OCI-LY7 (cell line): Measurements from ENCODE around the gene RASAL2. TPM values are rescaled to one million over a fixed set of nuclear protein-coding genes. Genes with fewer than 3 reads are reported as not detected.

Experiments
- BruUV-seq: library from RNA; stranded (reverse); fragments of 400-500 nt; replicated peaks from 2 replicates; lab custom pipeline; 2021; lab: Mats Ljungman, UMichigan
- CTCF ChIA-PET: fragments of 300-600 bp; sonication (Branson Sonifier 250); formaldehyde crosslinking; loops from one replicate; lab custom pipeline; 2022; ENCODE audit warnings: antibody characterized with exemption; ENCODE audit not compliant: unreplicated experiment; lab: Charles Lee
- POLR2A ChIA-PET: fragments of 300-600 bp; sonication (Branson Sonifier 250); formaldehyde crosslinking; loops from one replicate; lab custom pipeline; 2022; ENCODE audit warnings: antibody characterized with exemption; lab: Charles Lee
- DNase-seq: peaks from one replicate; pipeline ENCODE4 v3.0.0-alpha.2; 2015; ENCODE audit warnings: low spot score
- H2AFZ ChIP-seq: fragments of 200-600 bp; sonication (generic), shearing (Covaris generic); 2 replicates; pipeline ENCODE4 v1.6.1; 2014; ENCODE audit warnings: mild to moderate bottlenecking, antibody characterized with exemption, low read length, moderate library complexity
- H3K27ac ChIP-seq: fragments of 200-600 bp; sonication (generic); 2 replicates; pipeline ENCODE4 v1.5.1; 2014; ENCODE audit warnings: mixed run types, low read depth, mild to moderate bottlenecking, moderate library complexity, low read length, inconsistent platforms; ENCODE audit not compliant: poor library complexity, severe bottlenecking
- H3K36me3 ChIP-seq: fragments of 200-600 bp; sonication (generic); 2 replicates; pipeline ENCODE4 v1.6.1; 2014; ENCODE audit warnings: mild to moderate bottlenecking, antibody characterized with exemption, low read length, moderate library complexity, mixed read lengths; ENCODE audit not compliant: insufficient read depth
- H3K4me1 ChIP-seq: fragments of 200-600 bp; sonication (generic); 2 replicates; pipeline ENCODE4 v1.5.1; 2014; ENCODE audit warnings: mild to moderate bottlenecking, low read length; ENCODE audit not compliant: insufficient read depth, poor library complexity, severe bottlenecking
- H3K4me2 ChIP-seq: fragments of 200-600 bp; sonication (generic); 2 replicates; pipeline ENCODE4 v1.6.1; 2014; ENCODE audit warnings: mild to moderate bottlenecking, low read length
- H3K4me3 ChIP-seq: fragments of 200-600 bp; sonication (generic); 2 replicates; pipeline ENCODE4 v1.5.1; 2014; ENCODE audit warnings: mild to moderate bottlenecking, low read depth, low read length; ENCODE audit not compliant: poor library complexity, severe bottlenecking
- H3K79me2 ChIP-seq: fragments of 200-600 bp; sonication (generic); 2 replicates; pipeline ENCODE4 v1.6.1; 2016; ENCODE audit warnings: low read depth, mild to moderate bottlenecking, low read length, moderate library complexity, mixed read lengths; ENCODE audit not compliant: insufficient read depth
- H3K9me2 ChIP-seq: fragments of 200-600 bp; sonication (generic); 2 replicates; pipeline ENCODE4 v1.6.1; 2016; ENCODE audit warnings: mild to moderate bottlenecking, low read length, mixed read lengths; ENCODE audit not compliant: insufficient read depth
- H3K9me3 ChIP-seq: fragments of 200-600 bp; sonication (generic); 2 replicates; pipeline ENCODE4 v1.6.1; 2014; ENCODE audit warnings: mild to moderate bottlenecking, mixed run types, low read length, mixed read lengths
- H4K20me1 ChIP-seq: fragments of 200-600 bp; sonication (generic); 2 replicates; pipeline ENCODE4 v1.6.1; 2014; ENCODE audit warnings: mild to moderate bottlenecking, antibody characterized with exemption, low read length, moderate library complexity, mixed read lengths; ENCODE audit not compliant: insufficient read depth
- CTCF ChIP-seq: fragments of 200-600 bp; sonication (generic); conservative IDR thresholded peaks from 2 replicates; pipeline ENCODE4 v1.5.1; 2014; ENCODE audit warnings: mild to moderate bottlenecking, antibody characterized with exemption, low read length, moderate library complexity, mixed read lengths
- EZH2phosphoT487 ChIP-seq: fragments of 200-600 bp; sonication (generic); IDR thresholded peaks from 2 replicates; pipeline ENCODE4 v1.6.1; 2018; ENCODE audit warnings: low read depth, borderline replicate concordance, mild to moderate bottlenecking, mixed run types, antibody characterized with exemption, low read length, moderate library complexity, mixed read lengths
- intact Hi-C: fragments of 100-400 bp; cut with micrococcal nuclease; formaldehyde crosslinking; loops from one replicate; pipeline ENCODE4 v1.10.0; 2022; ENCODE audit not compliant: unreplicated experiment
- total RNA-seq, 2 experiments: library from RNA; depleted of rRNA in 1 of 2; stranded (reverse); fragments of >200 nt in 1 of 2; shearing (Covaris generic) in 1 of 2; gene quantifications; 2 replicates each; pipeline ENCODE4 v1.2.3, GENCODE V29; 2014 to 2022

The RASAL2 gene
- total RNA-seq, 2 experiments from 2014 or later: 0.09 to 0.27 TPM

DNA sequence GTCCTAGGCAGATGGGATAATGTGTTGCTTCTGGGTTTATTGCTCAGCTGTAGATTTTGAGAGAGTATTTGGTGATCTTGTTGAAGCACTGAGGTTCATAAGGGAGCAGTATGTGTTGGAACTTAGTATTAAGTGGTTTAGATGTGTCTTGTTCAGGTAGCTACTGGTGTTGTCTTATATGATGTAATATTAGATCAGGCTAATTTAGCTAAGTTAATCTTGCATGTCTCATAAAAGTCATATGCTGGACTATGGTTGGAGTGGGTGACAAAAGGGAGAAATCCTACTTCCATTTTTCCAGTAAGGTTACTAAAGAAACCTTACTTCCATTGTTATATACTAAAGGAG lies 206.4 kb downstream of the RASAL2 start:
- no peaks in the 10 kb centered on the region for H3K4me1 ChIP-seq
- no peaks in the 10 kb centered on the region for H3K79me2 ChIP-seq
- no TSS peak for BruUV-seq
- no peak overlapping the region for H3K27ac ChIP-seq
- CTCF ChIA-PET: interaction anchor here (1.4 kb wide), 2 partner anchors 11 to 201 kb away, joined by 4 to 6 read pairs; no protein-coding TSS in a partner anchor
- no peak for DNase-seq
- intact Hi-C loops: loop anchor here (10.0 kb wide), 1 partner anchor 704 kb away; no protein-coding TSS in a partner anchor
- H3K9me3 ChIP-seq: no peaks in the 10 kb centered on the region
- H4K20me1 ChIP-seq: no peaks in the 10 kb centered on the region
- H3K4me3 ChIP-seq: no peak overlapping the region
- no peaks in the 10 kb centered on the region for H3K9me2 ChIP-seq
- H3K4me2 ChIP-seq: no peak overlapping the region
- no peaks in the 10 kb centered on the region for H3K36me3 ChIP-seq
- POLR2A ChIA-PET: interaction anchor here (0.8 to 1.8 kb wide), 3 partner anchors 9 to 14 kb away, joined by 3 to 5 read pairs (median 4); no protein-coding TSS in a partner anchor
- TF ChIP-seq CTCF (no peak), EZH2phosphoT487 (no peak)
- H2AFZ ChIP-seq: no peak overlapping the region

GRCh38 chr1:178301141-178301540 lies 207.2 kb downstream of the RASAL2 start:
- H3K4me3 ChIP-seq: no peak overlapping the region
- CTCF ChIA-PET: no interaction called here
- no peaks in the 10 kb centered on the region for H3K79me2 ChIP-seq
- no peaks in the 10 kb centered on the region for H3K4me1 ChIP-seq
- intact Hi-C loops: loop anchor here (10.0 kb wide), 1 partner anchor 704 kb away; no protein-coding TSS in a partner anchor
- H3K4me2 ChIP-seq: no peak overlapping the region
- no peaks in the 10 kb centered on the region for H3K9me2 ChIP-seq
- TF ChIP-seq CTCF (no peak), EZH2phosphoT487 (no peak)
- H4K20me1 ChIP-seq: no peaks in the 10 kb centered on the region
- no peaks in the 10 kb centered on the region for H3K9me3 ChIP-seq
- DNase-seq: no peak
- H3K36me3 ChIP-seq: no peaks in the 10 kb centered on the region
- POLR2A ChIA-PET: interaction anchor here (1.0 kb wide), 1 partner anchor 14 kb away, joined by 3 read pairs; no protein-coding TSS in a partner anchor
- H3K27ac ChIP-seq: no peak overlapping the region
- H2AFZ ChIP-seq: no peak overlapping the region
- BruUV-seq: no TSS peak

DNA sequence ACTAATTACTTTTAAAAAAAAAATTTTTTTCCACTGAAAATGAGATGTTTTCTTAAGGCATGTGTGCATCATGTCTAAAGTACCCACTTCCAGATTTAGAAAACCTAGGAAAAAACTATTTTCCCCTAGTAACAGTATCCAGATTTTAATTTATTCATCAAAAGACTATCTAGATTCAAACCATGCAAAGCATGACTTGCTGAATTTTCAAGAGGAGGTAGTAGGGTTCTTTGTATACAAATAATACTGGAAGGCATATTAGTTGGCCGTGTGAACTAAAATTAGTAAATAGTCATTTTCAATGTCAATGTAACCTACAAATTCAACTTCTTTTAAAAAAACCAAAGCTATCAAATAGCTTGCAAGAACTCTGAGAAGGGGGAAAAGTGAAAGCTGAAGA lies 213.4 kb downstream of the RASAL2 start:
- Histone ChIP-seq H3K36me3 (no peaks in the 10 kb centered on the region), H3K4me3 (no peak overlapping the region), H4K20me1 (no peaks in the 10 kb centered on the region), H3K9me2 (no peaks in the 10 kb centered on the region), H3K4me2 (no peak overlapping the region), H2AFZ (no peak overlapping the region), H3K9me3 (no peaks in the 10 kb centered on the region), H3K79me2 (no peaks in the 10 kb centered on the region), H3K4me1 (no peaks in the 10 kb centered on the region), H3K27ac (no peak overlapping the region)
- intact Hi-C loops: loop anchor here (10.0 kb wide), 1 partner anchor 698 kb away; no protein-coding TSS in a partner anchor
- TF ChIP-seq CTCF: no peak
- TF ChIP-seq EZH2phosphoT487: no peak
- no peak for DNase-seq
- no TSS peak for BruUV-seq
- CTCF ChIA-PET: no interaction called here
- POLR2A ChIA-PET: interaction anchor here (0.7 kb wide), 1 partner anchor 187 kb away, joined by 4 read pairs; no protein-coding TSS in a partner anchor
